Uterus (tissue), 2 donors: ENCODE data around the gene PBOV1.

Experiments
- POLR2A ChIP-seq, 2 donors: fragments of 450-650 bp; IDR thresholded peaks; one replicate each; pipeline ENCODE4 v1.6.1; 2016; ENCODE audit warnings: antibody characterized with exemption in 2 of 2, mild to moderate bottlenecking in 1 of 2, moderate library complexity in 1 of 2
- TF ChIP-seq, protein P1 (sequence below), 4 experiments: fragments of 200-600 bp in 2 of 4; fragments of 450-650 bp in 2 of 4; sonication (generic) in 2 of 4; IDR thresholded peaks; one replicate each; pipeline ENCODE4 v1.5.1; 2016 to 2019; ENCODE audit warnings: antibody characterized with exemption in 4 of 4, mild to moderate bottlenecking in 2 of 4, moderate library complexity in 1 of 4

- no peak for TF ChIP-seq POLR2A (IDR thresholded peaks at IDR 0.05)
- TF ChIP-seq, protein P1, sequence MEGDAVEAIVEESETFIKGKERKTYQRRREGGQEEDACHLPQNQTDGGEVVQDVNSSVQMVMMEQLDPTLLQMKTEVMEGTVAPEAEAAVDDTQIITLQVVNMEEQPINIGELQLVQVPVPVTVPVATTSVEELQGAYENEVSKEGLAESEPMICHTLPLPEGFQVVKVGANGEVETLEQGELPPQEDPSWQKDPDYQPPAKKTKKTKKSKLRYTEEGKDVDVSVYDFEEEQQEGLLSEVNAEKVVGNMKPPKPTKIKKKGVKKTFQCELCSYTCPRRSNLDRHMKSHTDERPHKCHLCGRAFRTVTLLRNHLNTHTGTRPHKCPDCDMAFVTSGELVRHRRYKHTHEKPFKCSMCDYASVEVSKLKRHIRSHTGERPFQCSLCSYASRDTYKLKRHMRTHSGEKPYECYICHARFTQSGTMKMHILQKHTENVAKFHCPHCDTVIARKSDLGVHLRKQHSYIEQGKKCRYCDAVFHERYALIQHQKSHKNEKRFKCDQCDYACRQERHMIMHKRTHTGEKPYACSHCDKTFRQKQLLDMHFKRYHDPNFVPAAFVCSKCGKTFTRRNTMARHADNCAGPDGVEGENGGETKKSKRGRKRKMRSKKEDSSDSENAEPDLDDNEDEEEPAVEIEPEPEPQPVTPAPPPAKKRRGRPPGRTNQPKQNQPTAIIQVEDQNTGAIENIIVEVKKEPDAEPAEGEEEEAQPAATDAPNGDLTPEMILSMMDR (IDR thresholded peaks at IDR 0.05), result no peak
Measured at GRCh38 chr6:138258197-138258596, 39.9 kb upstream of the PBOV1 start.
